ENCODE results near the gene MITD1. TPM values are rescaled to one million over a fixed set of nuclear protein-coding genes. Genes with fewer than 3 reads are reported as not detected.
A peak's percentile ranks its signal among the peaks of the same experiment; 100 is the strongest.

MITD1 gene
- total RNA-seq, 1 donor, result 19.5 TPM

GRCh38 chr2:99183025-99183424 is 2.2 kb upstream of the MITD1 start:
- Histone ChIP-seq H3K9me3 (ENCODE audit: low read depth, low read length) (no peaks in the 10 kb centered on the region), H2AFZ (ENCODE audit: low read length) (no peak overlapping the region), H3K36me3 (ENCODE audit: insufficient read depth, low read length) (peaks cover 7% of the 10 kb centered on the region), H4K20me1 (ENCODE audit: insufficient read depth, low read length) (peaks cover 4% of the 10 kb centered on the region), H3K4me3 (ENCODE audit: insufficient read depth, low read length) (no peak overlapping the region), H3K4me1 (ENCODE audit: insufficient read depth, low read length) (peaks cover 11% of the 10 kb centered on the region), H3K4me2 (ENCODE audit: insufficient read depth, low read length) (no peak overlapping the region), H3K79me2 (ENCODE audit: insufficient read depth, low read length) (peaks cover 90% of the 10 kb centered on the region), H3K27me3 (ENCODE audit: insufficient read depth, low read length) (no peaks in the 10 kb centered on the region), H3K27ac (ENCODE audit: low read depth, low read length) (no peak overlapping the region)
- no peak for DNase-seq (ENCODE audit: insufficient read length, low spot score, missing footprints)
- TF ChIP-seq, protein P1, sequence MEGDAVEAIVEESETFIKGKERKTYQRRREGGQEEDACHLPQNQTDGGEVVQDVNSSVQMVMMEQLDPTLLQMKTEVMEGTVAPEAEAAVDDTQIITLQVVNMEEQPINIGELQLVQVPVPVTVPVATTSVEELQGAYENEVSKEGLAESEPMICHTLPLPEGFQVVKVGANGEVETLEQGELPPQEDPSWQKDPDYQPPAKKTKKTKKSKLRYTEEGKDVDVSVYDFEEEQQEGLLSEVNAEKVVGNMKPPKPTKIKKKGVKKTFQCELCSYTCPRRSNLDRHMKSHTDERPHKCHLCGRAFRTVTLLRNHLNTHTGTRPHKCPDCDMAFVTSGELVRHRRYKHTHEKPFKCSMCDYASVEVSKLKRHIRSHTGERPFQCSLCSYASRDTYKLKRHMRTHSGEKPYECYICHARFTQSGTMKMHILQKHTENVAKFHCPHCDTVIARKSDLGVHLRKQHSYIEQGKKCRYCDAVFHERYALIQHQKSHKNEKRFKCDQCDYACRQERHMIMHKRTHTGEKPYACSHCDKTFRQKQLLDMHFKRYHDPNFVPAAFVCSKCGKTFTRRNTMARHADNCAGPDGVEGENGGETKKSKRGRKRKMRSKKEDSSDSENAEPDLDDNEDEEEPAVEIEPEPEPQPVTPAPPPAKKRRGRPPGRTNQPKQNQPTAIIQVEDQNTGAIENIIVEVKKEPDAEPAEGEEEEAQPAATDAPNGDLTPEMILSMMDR (IDR thresholded peaks at IDR 0.05; ENCODE audit: extremely low read depth, low read depth, low read length), result no peak

DNA sequence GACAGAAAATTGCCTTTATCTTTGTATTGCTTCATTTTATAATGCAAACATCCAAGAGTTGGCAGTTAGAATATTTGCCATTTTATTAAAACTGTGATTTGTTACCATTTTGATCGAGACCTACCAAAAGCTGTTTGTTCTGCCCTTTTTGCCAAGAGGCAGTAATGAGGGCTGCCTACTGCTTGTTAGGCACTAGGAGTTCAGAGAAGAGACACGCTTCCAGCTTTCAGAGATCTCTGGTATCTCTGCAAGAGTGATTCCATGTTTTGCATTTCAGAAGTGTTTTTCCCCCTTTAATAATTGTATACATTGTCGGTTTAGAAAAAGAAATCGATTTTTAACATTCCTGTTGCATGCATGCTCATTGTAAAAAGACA is 754 bp upstream of the MITD1 start:
- H4K20me1 ChIP-seq (ENCODE audit: insufficient read depth, low read length), result peaks cover 7% of the 10 kb centered on the region
- peak overlapping the region; percentile 85 for H3K4me3 ChIP-seq (ENCODE audit: insufficient read depth, low read length)
- H3K79me2 ChIP-seq (ENCODE audit: insufficient read depth, low read length), result peaks cover 91% of the 10 kb centered on the region
- peaks cover 11% of the 10 kb centered on the region for H3K4me1 ChIP-seq (ENCODE audit: insufficient read depth, low read length)
- peak overlapping the region; percentile 84 for H3K27ac ChIP-seq (ENCODE audit: low read depth, low read length)
- H2AFZ ChIP-seq (ENCODE audit: low read length), result peak overlapping the region; percentile 89
- no peaks in the 10 kb centered on the region for H3K27me3 ChIP-seq (ENCODE audit: insufficient read depth, low read length)
- no peaks in the 10 kb centered on the region for H3K9me3 ChIP-seq (ENCODE audit: low read depth, low read length)
- peak overlapping the region; percentile 81 for H3K4me2 ChIP-seq (ENCODE audit: insufficient read depth, low read length)
- DNase-seq (ENCODE audit: insufficient read length, low spot score, missing footprints), result no peak
- TF ChIP-seq, protein P1 (IDR thresholded peaks at IDR 0.05; ENCODE audit: extremely low read depth, low read depth, low read length), result no peak
- H3K36me3 ChIP-seq (ENCODE audit: insufficient read depth, low read length), result peaks cover under 1% of the 10 kb centered on the region

- no peak overlapping the region for H3K27ac ChIP-seq (ENCODE audit: low read depth, low read length)
- no peaks in the 10 kb centered on the region for H3K27me3 ChIP-seq (ENCODE audit: insufficient read depth, low read length)
- H3K4me1 ChIP-seq (ENCODE audit: insufficient read depth, low read length), result no peaks in the 10 kb centered on the region
- H4K20me1 ChIP-seq (ENCODE audit: insufficient read depth, low read length), result no peaks in the 10 kb centered on the region
- H2AFZ ChIP-seq (ENCODE audit: low read length), result no peak overlapping the region
- DNase-seq (ENCODE audit: insufficient read length, low spot score, missing footprints), result no peak
- H3K4me2 ChIP-seq (ENCODE audit: insufficient read depth, low read length), result no peak overlapping the region
- H3K36me3 ChIP-seq (ENCODE audit: insufficient read depth, low read length), result peaks cover 37% of the 10 kb centered on the region
- TF ChIP-seq, protein P1 (IDR thresholded peaks at IDR 0.05; ENCODE audit: extremely low read depth, low read depth, low read length), result no peak
- H3K4me3 ChIP-seq (ENCODE audit: insufficient read depth, low read length), result no peak overlapping the region
- H3K9me3 ChIP-seq (ENCODE audit: low read depth, low read length), result no peaks in the 10 kb centered on the region
- H3K79me2 ChIP-seq (ENCODE audit: insufficient read depth, low read length), result peaks cover 13% of the 10 kb centered on the region
These were observed 9.3 kb downstream of the MITD1 start for GRCh38 chr2:99171377-99172140.

GRCh38 chr2:99169534-99169933 is 11.3 kb downstream of the MITD1 start:
- DNase-seq (ENCODE audit: insufficient read length, low spot score, missing footprints), result no peak
- Histone ChIP-seq H3K4me2 (ENCODE audit: insufficient read depth, low read length) (no peak overlapping the region), H3K27me3 (ENCODE audit: insufficient read depth, low read length) (no peaks in the 10 kb centered on the region), H3K9me3 (ENCODE audit: low read depth, low read length) (no peaks in the 10 kb centered on the region), H3K4me1 (ENCODE audit: insufficient read depth, low read length) (no peaks in the 10 kb centered on the region), H3K4me3 (ENCODE audit: insufficient read depth, low read length) (no peak overlapping the region), H3K36me3 (ENCODE audit: insufficient read depth, low read length) (peaks cover 48% of the 10 kb centered on the region), H3K27ac (ENCODE audit: low read depth, low read length) (no peak overlapping the region), H4K20me1 (ENCODE audit: insufficient read depth, low read length) (no peaks in the 10 kb centered on the region), H3K79me2 (ENCODE audit: insufficient read depth, low read length) (no peaks in the 10 kb centered on the region), H2AFZ (ENCODE audit: low read length) (no peak overlapping the region)
- TF ChIP-seq, protein P1 (IDR thresholded peaks at IDR 0.05; ENCODE audit: extremely low read depth, low read depth, low read length), result no peak

Data from osteoblast (primary cell).